GM21528 (cell line): ENCODE measurements around the gene CHD3.
"Not testable (repeated sequence)": the region's sequence is repeated elsewhere in the genome, so short reads cannot be mapped to it uniquely, and the experiment has no call there.

Experiments used
- ATAC-seq: cut with Tn5 transposase; IDR thresholded peaks from one replicate; pipeline ENCODE4 v1.9.1; 2021; ENCODE audit warnings: mild to moderate bottlenecking, moderate library complexity; ENCODE audit not compliant: unreplicated experiment, low FRiP score

Gene CHD3

GRCh38 chr17:7930841-7931631 lies 42.4 kb downstream of the CHD3 start:
- no peak for ATAC-seq

- peak; percentile 81 for ATAC-seq
Observed at GRCh38 chr17:7931709-7932482, 43.3 kb downstream of the CHD3 start, which contains the start of the genes CNTROB and TRAPPC1. CNTROB (plus strand) TSS chr17:7932206; CDS start chr17:7933080, 874 bp downstream. TRAPPC1 (minus strand) TSS chr17:7931946; CDS start chr17:7931829, 117 bp downstream.

- peak; percentile 26 for ATAC-seq
Observed at GRCh38 chr17:7932483-7932891, 43.9 kb downstream of the CHD3 start.

GRCh38 chr17:7932949-7933348 lies 44.4 kb downstream of the CHD3 start:
- ATAC-seq: no peak

GRCh38 chr17:7935859-7936258 lies 47.3 kb downstream of the CHD3 start:
- no peak for ATAC-seq

GRCh38 chr17:7940034-7940433 lies 51.4 kb downstream of the CHD3 start:
- ATAC-seq: no peak

- ATAC-seq: no peak
Observed at GRCh38 chr17:7940743-7941142, 52.2 kb downstream of the CHD3 start.

- no peak for ATAC-seq
Observed at GRCh38 chr17:7943291-7943690, 54.7 kb downstream of the CHD3 start.

GRCh38 chr17:7944326-7944725 lies 55.7 kb downstream of the CHD3 start:
- ATAC-seq: no peak

- no peak for ATAC-seq
Observed at GRCh38 chr17:7945651-7946050, 57.1 kb downstream of the CHD3 start.

GRCh38 chr17:7946441-7946840 lies 57.9 kb downstream of the CHD3 start:
- no peak for ATAC-seq

- ATAC-seq: no peak
Observed at GRCh38 chr17:7947651-7948050, 59.1 kb downstream of the CHD3 start.

- ATAC-seq: no peak
Observed at GRCh38 chr17:7950578-7950977, 62.0 kb downstream of the CHD3 start.

GRCh38 chr17:7951143-7951792 lies 62.7 kb downstream of the CHD3 start:
- no peak for ATAC-seq

- ATAC-seq: not testable (repeated sequence)
Observed at GRCh38 chr17:7953266-7953665, 64.7 kb downstream of the CHD3 start.

- no peak for ATAC-seq
Observed at GRCh38 chr17:7955414-7956227, 67.0 kb downstream of the CHD3 start.

GRCh38 chr17:7956228-7956965 lies 67.8 kb downstream of the CHD3 start:
- ATAC-seq: no peak

GRCh38 chr17:7959503-7960253 lies 71.1 kb downstream of the CHD3 start:
- no peak for ATAC-seq

GRCh38 chr17:7961421-7961820 lies 72.8 kb downstream of the CHD3 start:
- ATAC-seq: no peak
